NCI-H146 (cell line): ENCODE results near the gene KCNIP2.

Experiments used
- DNase-seq: peaks from one replicate; lab custom pipeline; 2025; lab: John Stamatoyannopoulos, UW

KCNIP2 gene

DNA sequence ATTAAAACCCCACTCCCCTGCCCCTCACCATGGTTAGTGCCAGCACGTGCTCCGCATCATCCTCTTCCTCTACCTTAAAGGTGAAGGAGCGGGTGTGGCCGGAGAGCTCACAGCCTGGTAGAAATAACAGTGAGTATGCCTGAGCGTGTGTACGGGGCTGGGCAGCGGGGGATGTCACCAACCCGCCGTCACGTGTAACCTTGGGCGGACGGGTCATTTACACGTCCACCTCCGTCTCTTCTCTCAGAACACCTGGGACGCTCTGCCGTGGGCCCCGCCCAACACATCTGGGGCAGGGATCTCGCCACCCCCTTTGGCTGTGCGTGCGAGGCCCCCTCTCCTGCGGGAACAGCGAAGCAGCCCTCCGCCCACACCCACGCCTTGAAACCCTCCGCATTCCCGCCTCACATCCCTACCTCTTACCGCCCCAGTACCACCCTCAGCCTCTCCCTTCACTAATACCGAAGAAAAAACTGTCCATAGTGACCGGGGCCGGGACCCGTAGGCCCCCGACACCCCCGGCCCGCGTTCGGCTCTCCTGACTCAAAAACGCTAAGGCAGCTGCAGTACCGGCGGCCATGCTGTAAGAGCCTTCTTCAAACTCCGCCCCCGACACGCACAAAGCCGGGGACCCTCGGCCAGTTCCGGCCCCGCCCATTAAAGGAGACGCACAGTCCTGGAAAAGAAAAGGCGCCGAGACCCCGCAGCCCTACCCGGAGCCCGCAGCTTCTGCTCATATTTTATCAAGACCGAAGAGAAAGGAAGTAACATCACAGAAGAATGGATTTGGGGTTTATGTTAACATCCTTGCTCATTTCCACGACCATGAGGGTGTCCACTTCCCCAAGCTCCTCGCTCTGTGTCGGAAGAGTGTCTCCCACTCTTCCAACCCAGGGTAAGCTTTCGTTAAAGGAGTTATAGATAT lies 60.5 kb downstream of the KCNIP2 start, which contains the start of gene NPM3:
TSS of gene NPM3 (minus strand) at position 636 of the 925 bp plus-strand sequence. CDS start at position 580, 56 bp downstream.
- DNase-seq = peak; percentile 82

DNA sequence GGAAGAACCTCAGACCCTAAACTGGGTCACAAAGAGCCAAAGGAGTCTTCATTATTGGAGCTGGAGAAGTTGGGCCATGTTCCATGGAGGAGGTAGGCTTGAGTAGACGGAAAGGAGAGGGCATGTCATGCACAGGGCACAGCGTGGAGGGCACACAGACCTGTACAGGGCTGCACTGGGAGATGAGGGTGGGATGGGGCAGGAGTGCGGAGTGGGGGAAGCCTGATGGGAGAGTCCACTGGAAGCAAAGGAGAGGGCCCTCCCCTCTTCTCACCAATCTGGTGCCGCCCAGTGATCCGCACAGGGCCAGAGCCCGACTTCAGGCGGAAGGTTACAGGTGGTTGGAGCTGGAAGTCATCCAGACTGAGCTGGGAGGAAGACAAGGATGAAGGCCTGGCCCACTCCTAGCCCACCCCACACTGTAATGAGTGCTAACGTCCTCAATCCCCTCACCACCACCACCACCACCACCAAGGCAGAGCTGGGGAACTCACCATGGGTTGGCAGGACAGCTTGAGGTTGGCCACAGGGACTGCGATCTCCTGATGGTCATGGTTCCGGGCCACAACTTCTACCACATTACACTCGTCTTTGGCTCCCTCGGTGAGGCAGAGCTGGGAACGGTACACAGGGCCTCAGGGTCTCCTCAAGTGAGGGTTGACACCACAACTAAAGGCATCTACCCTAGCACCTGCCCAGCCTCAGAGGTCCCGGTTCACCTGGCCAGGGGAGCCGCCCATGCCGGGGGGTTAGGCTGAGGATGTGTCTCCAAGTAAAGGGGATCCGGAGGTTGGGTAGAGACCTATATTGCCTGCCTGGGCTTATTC lies 61.4 kb downstream of the KCNIP2 start:
- no peak for DNase-seq

GRCh38 chr10:101781655-101781983 lies 62.0 kb downstream of the KCNIP2 start:
- DNase-seq = no peak

DNA sequence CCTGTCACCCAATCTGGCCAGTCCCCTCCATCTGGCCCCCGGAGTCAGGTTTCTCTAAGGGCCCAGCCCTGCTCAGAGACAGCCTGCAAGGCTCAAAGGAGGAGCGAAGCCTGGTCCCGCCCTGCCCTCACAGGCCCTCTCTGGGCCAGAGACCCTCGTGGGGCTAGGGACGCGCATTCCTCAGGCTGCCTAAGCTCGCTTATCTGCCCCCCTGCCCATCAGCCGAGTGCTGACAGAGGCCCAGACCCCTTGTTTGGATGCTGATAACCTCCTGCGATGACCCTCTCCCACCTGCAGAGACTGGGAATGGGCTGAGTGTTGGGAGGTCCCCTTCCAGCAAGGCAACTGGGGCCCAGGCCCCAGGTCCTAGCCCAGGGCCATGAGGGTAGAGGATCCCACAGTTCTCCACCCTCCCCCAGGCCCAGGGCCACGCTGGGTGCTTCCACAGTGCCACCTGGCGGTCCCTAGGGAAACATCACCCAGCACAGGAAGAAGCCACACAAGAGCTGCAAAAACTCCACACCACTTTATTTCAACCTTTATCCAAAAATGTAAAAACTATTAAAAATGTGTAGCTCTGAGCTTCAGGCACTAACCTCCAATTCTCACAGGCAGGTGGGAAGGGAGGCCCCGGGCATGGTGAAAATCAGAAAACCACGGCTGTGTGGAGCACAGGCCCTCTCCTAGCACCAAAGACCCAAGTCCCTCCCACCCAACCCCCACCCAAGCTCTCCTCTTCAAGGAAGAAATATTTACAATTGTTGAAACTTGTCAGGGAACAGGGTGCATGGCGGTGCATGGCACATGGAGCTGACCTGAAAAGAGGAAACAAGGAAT lies 62.6 kb downstream of the KCNIP2 start:
- DNase-seq = peak; percentile 49

DNA sequence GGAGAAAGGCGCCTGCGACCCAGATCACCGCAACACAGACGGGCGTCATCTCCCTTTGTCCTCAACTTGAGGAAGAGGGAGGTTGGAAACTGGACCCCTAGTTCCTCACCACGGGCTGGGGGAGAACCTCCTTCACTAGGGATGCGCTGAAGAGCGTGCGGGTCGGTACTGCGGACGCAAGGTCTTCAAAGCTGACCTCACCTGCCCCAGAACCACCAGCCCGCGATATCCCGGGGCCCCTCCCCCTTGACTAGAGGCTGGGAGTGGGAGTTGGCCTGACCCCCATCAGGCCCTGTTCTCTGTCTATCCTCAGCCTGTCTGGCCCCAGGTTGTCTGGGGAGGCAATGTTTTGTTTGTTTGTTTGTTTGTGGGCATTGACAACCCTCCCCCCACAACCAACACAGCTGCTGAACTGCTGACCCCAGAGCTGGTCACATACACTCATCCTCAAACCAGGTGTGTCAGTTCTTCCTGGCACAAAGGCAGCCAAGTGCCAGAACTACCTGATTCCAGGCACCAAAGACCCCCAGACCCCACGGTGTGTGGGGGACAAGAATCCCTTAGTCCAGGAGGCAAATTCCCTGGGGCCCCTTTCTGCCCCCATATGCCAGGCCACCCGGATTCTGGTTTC lies 63.3 kb downstream of the KCNIP2 start:
- no peak for DNase-seq

GRCh38 chr10:101779544-101780186 lies 63.9 kb downstream of the KCNIP2 start:
- DNase-seq = no peak

GRCh38 chr10:101778781-101779543 lies 64.6 kb downstream of the KCNIP2 start:
- peak; percentile 52 for DNase-seq

DNA sequence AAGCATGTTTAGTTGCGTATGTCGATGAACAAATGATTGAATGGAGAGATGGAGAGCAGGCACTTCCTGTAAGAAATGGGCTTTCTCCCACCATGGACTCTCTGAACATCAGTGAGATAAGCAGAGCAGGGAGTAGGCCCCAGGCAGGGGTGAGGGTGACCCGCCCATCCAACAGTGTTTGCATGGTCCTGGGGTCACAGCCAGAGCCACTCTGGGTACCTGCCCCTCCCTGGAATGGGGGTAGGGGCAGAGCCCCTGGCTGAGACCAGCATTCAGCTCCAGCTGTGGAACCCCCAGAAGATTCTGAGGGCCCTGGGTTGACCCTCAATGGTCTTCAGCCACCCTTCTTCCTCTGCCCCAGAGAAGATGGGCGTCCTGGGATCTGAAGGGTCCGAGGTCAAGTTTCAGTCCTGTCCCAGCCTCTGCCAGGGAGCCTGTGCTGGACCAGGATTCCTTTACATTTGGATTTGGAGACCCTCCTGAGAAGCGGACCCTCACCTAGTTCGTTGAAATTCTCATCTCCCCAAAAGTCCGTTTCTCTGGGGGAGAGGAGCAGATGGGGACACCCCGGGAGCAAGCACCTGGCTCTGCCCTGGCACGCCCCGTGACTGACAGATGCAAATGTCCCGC lies 65.3 kb downstream of the KCNIP2 start:
- DNase-seq = no peak

DNA sequence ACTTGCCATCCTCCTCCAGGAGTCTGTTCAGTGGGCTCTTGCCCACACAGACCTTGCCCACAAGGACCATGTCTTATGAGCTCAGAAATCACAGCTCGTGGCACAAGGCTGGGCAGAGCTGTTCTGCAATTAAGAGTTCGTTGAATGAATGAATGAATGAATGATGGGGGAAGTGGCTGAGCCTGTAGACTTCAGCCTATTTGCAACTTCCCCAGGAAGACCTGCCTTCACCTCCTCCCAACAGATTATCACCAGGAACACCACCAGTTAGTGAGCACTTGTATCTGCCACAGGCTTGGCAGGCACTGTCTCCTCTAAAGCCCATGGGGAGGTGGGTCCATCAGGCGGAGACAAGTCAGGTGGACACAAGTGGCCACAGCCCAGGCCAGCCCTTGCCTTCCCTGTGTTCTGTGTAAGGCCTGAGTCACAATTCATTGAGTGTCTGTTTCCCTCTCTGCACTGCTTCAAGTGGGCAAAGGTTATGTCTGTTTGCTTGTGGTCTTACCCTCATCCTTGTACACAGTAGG lies 65.9 kb downstream of the KCNIP2 start:
- no peak for DNase-seq

DNA sequence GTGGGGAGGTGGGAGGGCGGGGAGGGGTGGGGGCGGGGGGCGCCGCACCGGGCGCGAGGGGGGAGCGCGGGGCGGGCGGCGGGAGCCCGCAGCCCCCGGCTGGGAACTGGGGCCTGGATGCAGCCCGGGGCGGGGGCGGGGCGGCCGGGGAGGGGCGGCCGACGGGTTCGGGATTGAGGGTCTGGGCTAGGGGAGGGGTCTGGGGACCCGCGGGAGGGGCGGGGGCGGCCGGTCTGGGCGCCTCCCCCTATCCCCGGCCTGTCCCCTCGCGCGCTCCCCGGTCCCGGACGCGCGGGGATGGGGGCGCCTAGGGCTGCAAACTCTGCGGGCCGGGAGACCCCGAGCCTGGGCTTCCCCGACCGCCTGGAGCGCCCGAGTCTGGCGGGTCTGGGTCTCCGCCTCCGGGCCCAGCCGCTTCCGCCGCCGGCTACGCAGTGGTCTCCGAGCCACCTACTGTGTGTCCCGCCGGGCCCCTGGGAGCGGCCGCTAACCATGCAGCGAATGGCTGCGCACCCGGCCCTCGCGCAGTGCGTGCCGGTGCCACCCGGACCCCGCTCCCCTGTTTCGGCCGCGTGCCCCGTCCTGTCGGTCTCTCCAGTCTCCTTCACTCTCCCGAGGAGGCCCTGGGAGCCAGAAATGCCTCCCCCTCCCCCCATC lies 67.3 kb downstream of the KCNIP2 start:
- no peak for DNase-seq
